Liver (tissue), 3 donors: ENCODE data around the gene CYP1B1.

Source experiments
- FOXA1 ChIP-seq: IDR thresholded peaks from 2 replicates; pipeline ENCODE4 v1.6.1; 2016; ENCODE audit warnings: antibody characterized with exemption
- SP1 ChIP-seq: IDR thresholded peaks from 2 replicates; pipeline ENCODE4 v1.6.1; 2018; ENCODE audit warnings: antibody characterized with exemption, mild to moderate bottlenecking
- YY1 ChIP-seq: IDR thresholded peaks from 2 replicates; pipeline ENCODE4 v1.6.1; 2016; ENCODE audit warnings: antibody characterized with exemption, mild to moderate bottlenecking
- TF ChIP-seq, protein P1 (sequence below): fragments of 150-350 bp; IDR thresholded peaks from 2 replicates; pipeline ENCODE4 v1.5.1; 2017; ENCODE audit warnings: improper control_type of control experiment, low read depth, low read length; ENCODE audit not compliant: missing input control
- donor health status: healthy.
- donor health status: healthy.

- TF ChIP-seq FOXA1 = no peak
- TF ChIP-seq, protein P1, sequence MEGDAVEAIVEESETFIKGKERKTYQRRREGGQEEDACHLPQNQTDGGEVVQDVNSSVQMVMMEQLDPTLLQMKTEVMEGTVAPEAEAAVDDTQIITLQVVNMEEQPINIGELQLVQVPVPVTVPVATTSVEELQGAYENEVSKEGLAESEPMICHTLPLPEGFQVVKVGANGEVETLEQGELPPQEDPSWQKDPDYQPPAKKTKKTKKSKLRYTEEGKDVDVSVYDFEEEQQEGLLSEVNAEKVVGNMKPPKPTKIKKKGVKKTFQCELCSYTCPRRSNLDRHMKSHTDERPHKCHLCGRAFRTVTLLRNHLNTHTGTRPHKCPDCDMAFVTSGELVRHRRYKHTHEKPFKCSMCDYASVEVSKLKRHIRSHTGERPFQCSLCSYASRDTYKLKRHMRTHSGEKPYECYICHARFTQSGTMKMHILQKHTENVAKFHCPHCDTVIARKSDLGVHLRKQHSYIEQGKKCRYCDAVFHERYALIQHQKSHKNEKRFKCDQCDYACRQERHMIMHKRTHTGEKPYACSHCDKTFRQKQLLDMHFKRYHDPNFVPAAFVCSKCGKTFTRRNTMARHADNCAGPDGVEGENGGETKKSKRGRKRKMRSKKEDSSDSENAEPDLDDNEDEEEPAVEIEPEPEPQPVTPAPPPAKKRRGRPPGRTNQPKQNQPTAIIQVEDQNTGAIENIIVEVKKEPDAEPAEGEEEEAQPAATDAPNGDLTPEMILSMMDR = no peak
- no peak for TF ChIP-seq SP1
- TF ChIP-seq YY1 = peak; percentile 73
These were observed 16.4 kb upstream of the CYP1B1 start for GRCh38 chr2:38092196-38092902.
